ENCODE results near the gene CNTN3.

The CNTN3 gene

DNA sequence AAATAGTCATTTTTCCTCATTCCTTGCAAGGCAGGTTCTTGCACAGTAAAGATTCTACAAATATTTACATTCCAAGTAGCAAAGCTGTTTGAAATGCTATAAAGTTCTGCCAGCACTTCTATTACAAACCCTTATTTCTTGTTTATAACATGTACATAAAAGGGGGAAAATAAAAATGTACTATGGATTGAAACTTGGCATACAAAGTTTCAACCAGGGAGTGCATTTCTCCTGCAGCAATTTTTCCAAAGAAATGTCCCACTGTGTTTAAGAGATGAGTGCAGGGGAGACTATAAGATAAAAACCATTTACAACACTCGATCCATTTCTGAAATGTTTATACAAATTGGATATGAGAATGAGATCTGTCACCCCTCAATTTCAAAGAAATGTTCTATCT, 3.3 kb downstream of the CNTN3 start:
- DNase-seq (ENCODE audit: low spot score) (no peak), FAIRE-seq (no peak)

DNA sequence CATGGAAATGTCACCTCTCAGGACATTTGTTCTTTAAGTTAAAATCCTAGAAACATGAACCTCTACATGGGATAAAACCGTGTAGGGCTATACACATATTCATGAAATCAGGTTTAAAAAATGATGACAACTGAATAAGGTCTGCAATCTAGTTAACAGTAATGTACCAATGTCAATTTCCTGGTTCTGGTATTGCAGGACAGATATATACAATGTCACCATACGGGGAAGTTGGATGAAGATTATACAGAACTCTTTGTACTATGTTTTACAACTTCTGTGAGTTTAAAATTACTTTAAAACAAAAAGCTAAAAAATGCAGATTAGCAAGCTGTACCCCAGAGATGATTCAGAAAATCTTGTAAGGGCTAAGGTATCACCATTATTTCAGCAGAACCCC, 6.7 kb downstream of the CNTN3 start:
- no peak for DNase-seq (ENCODE audit: low spot score)
- no peak for FAIRE-seq

DNA sequence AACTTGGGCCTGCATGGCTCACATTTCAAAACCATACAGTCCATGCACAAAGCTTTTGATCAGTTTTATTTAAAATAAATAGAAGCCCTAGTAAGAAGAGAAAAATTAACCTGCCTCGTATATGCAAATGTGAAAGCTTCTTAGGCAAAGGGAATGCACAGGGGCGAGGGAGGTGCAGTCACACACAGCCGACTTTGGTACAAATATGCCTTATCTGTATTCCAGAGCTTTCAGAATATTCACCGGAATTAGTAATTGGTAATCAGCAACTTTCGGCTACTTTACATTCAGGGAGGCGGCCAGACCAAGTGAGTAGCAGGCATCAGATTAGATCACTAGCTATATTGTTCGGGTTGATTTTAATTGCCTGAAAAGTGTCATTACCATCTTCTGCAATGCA, 7.5 kb downstream of the CNTN3 start:
- no peak for FAIRE-seq
- DNase-seq (ENCODE audit: low spot score): no peak

DNA sequence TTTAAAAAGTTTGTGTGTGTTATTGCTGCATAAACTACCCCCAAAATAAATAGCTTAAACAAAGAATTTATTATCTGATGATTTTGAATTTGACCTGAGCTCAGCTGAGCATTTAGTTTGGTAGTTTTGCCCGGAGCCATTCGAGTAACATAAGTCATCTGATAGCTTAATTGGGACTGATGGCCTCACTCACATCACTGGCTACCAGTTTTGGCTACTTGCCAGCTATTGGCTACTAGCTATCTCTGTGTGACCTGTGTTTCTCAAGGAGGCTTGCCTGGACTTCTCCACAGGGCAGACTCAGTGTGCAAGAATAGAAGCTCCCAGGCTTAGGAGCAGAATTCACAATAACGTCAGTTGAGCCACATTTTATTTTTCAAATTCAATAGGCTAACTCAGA, 9.0 kb downstream of the CNTN3 start:
- no peak for FAIRE-seq

DNA sequence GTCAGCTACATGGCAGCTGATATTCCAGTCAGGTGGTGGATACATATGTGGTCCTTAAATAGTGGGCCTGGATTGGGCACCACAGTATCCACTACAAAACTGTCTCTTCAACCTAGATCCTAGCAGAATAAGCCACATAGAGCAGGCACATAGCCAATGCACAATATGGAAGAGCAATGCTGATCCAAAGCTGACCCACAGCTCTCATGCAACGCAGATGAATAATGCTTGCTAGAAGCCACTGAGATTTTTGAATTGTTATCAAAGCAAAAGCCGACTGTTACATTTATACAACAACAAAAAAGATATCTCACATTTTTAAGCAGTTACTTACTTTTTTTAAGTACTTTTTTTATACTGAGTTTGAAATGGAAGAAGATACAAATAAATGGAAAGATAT, 11.2 kb downstream of the CNTN3 start:
- FAIRE-seq (no peak), DNase-seq (ENCODE audit: low spot score) (no peak)

More for the DNA sequence above, 9.0 kb downstream of the CNTN3 start:
- no peak for DNase-seq (ENCODE audit: low spot score)

DNA sequence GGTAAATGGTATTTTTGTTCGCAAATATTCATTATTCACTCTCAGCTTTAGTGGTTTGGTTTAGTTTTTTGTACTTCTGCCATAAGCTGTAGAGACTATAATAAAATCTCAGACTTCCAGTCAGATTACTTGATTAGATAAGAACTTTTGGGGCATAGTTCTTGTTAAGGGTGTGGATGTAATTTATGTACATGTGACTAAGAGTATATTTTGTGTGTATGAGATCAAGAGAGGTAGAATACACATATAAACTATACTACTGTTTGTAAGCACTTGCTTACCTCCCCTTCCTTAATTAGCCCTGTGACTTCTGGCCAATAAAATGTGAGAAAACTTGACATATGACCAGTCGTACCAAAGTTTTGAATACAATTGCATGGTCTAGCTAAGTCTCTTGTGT, 12.0 kb downstream of the CNTN3 start:
- DNase-seq (ENCODE audit: low spot score) (no peak), FAIRE-seq (no peak)

DNA sequence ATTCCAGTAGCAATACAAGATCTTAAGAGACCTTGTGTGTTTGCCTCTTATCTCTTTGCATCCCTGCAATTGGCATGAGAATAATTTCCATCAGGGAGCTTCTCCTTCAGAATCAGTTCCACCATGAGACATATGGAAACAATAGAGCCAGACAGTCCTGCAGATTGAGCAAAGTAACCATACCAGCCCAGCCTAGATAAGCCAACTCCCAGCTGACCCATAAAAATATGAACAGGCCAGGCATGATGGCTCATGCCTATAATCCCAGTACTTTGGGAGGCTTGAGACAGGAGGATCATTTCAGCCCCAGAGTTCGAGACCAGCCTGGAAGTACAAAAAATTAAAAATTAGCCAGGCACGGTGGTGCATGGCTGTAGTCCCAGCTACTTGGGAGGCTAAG, 12.7 kb downstream of the CNTN3 start:
- no peak for FAIRE-seq
- no peak for DNase-seq (ENCODE audit: low spot score)

DNA sequence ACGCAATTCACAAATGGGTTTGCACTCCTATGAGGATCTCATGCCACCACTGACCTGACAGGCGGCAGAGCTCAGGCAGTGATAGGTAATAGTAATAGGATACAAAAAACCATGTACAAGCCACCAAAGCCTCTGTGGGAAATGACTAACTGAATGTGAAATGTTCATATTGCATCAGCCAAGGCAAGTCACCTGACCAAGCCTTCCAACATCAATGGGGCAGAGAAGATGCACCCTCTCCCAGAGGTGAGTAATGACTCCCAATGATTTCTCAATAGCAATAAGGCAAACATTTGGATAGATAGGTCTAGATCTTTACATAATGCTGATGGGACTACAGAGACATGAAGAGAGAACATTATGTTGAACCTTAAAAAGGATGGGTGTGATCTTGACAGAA, 14.9 kb downstream of the CNTN3 start:
- no peak for DNase-seq (ENCODE audit: low spot score)

DNA sequence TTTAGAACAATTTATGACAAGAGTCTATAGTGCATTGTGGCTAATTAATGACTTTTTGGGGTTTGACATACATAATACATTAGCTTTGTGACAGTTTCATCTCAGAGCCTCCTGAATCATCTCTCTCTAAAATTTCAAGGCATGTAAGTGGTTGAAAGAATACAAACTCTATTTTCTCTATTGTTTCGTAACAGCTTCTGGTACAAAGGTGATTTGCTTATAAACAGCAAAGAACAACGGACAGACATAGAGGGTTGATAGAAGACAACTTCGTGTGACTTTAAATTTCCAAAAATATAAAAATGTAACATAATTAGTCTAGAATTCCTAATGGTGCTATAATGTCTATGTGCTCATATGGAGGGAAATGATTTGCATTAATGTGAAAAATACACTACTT, 21.3 kb downstream of the CNTN3 start:
- FAIRE-seq (no peak), DNase-seq (ENCODE audit: low spot score) (no peak)

More for the DNA sequence above, 14.9 kb downstream of the CNTN3 start:
- FAIRE-seq: no peak

DNA sequence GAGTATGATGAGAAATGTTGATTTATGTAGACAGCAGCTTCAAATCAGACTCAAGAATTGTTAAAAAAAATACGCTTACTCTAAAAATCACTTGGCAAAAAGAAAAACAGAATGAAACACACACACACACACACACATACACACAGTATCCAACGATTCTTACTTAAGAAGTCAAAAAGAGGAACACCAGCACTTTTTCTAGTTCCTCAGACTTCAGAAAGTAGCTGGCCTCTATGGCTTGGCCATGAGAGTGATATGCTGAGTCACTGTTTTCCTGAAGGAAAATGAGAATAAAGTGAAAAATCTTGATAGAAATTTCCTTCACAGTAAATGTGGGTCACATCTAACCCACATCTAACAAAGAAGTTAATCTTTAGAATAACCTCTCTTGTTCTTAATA, 22.1 kb downstream of the CNTN3 start:
- DNase-seq (ENCODE audit: low spot score) (no peak), FAIRE-seq (no peak)

DNA sequence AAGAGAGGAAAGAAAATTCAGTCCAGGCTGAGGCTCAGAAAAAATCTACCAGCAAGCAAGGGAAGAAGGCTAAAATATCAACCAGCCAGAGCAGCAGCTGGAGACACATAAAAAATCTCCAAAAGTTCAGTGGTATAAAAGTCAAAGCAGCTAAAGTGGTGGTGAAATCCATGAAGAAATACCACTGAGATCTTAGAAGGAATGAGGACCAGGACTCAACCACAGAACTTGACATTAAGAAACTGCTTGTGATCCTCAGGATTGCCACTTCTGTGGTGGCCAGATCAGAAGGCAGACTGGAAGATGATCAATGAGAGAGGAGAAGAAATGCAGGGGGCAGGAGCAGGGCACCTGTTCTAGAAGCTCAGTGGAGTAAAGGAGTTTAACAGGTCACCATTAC, 22.5 kb downstream of the CNTN3 start:
- DNase-seq (ENCODE audit: low spot score) (no peak), FAIRE-seq (no peak)

DNA sequence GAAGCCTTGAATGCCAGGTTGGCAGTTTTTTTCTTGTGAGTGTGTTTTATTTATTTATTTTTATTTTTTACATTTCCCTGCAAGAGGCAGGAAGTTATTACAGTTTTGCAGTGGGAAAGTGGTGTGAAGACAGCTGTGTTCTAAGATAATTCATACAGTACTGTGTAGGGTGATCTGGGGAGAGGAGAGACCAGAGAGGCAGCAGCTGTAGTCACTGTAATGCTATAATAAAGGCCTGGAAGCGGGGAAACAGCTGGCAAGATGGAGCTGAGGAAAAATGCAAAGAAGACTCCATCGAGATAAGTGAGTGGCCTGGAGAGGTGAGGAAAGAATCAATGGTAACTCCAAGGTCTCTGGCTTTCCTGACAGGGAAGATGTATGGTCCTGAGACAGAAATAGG, 23.1 kb downstream of the CNTN3 start:
- no peak for FAIRE-seq
- no peak for DNase-seq (ENCODE audit: low spot score)

DNA sequence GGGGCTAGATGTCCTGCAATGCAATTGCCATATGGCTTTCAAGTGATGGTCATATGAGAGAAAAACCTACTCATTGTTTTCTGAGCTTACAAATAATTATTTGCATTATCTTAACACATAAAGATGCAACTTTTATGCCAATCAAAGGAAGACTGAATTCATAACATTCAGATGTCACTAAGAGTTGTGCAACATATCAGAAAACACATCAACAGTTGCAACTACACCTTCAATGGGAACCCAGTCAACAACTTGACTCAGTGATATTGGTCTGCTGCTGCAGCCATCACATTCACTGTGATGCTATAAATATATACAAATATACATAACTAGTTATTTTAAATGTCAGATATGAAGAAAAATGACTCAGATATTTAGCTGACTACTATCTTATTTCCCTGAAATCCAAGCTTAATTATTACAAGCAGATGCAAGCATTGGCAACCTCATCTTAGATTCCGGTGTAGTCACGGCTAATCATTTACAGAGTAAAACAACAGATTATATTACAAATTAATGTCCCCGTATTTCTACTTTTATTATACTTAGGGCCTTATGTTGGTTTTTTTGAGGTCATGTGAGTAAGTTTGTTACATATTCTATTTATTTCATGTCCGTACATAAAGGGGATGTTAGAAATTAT, 23.7 kb downstream of the CNTN3 start:
- FAIRE-seq: no peak
- DNase-seq (ENCODE audit: low spot score): no peak

DNA sequence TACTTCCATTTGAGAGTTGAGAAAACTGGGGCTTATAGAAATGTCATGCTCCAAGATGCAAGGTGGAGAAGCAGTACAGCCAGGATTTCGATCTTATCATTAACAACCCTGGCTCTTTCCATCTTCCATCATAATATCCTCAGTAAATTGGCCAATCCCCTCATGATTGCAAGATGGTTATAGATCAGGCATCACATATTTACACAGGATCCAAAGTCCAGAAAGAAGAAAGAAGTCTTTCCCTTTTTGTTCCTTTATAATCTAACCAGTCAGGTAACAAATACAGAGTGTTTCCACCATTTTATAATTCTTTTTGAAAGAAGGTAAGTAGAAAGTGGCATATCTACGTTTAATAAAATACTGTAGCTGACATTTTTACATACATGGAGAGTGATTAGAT, 29.7 kb downstream of the CNTN3 start:
- DNase-seq (ENCODE audit: low spot score) (no peak), FAIRE-seq (no peak)

DNA sequence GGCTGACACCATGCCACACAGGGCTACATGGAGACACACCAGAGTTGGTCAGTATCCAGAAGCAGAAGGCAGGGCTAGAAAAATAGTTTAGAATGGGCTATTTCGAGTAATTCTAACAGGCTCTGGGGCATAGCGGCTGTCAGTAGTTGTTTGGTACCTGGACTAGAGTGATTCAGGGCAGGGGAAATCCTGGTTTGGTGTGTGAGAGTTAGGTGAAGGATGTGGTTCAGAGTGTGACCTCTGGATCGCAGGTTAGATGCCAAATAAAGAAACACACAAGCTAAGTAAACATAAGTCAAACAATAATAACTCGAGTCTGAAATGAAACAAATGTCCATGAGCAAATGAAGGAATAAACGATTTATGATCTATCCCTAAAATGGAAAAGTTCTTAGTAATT, 31.5 kb downstream of the CNTN3 start:
- FAIRE-seq (no peak), DNase-seq (ENCODE audit: low spot score) (no peak)

DNA sequence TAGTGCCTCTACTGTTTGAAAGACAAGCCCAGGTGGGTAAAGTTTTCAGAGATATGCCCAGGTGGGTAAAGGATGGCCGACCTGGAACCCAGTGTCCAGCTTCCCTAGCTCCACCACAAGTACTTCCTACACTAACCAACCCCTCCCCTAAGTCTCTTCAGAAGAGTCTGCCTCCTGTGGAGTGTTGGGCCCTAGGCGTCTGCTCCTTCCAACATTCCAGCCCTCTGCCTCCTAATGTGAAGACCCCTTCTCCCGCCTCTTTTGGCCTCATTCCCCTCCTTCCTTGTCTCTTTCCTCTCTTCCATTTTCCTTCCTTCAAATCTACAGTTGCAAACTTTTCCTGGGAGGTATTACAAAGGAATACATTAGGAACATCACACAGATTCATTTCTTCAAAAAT, 38.6 kb downstream of the CNTN3 start:
- FAIRE-seq (no peak), DNase-seq (ENCODE audit: low spot score) (no peak)

DNA sequence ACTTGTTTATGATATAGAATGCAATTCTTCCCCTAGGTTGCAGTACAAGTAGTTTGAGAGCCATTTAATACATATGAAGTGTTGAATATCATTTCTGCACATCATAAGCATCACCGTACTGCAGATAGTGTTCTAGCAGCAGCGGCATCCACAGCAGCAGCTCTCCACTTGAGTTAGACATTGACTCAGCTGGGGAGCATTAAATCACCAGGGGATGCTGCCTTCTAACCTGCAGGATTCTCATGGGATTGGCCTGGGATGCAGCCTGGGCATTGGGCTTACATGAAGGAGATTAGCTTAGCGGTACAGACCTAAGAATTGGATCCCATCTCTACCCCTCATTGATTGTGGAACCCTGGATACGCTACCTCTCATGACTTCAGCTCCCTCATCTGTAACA, 43.3 kb downstream of the CNTN3 start:
- DNase-seq (ENCODE audit: low spot score) (no peak), FAIRE-seq (no peak)

Measured in RCC 7860 (cell line).